Thyroid gland (tissue), 4 donors: ENCODE results near the gene MAGI1.

Experiments used
- POLR2A ChIP-seq, 2 donors: fragments of 450-650 bp; IDR thresholded peaks; one replicate each; pipeline ENCODE4 v1.6.1; 2017; ENCODE audit warnings: antibody characterized with exemption in 2 of 2, mild to moderate bottlenecking in 2 of 2, moderate library complexity in 1 of 2
- TF ChIP-seq, protein P1 (sequence below), 6 experiments: fragments of 200-600 bp in 3 of 6; fragments of 450-650 bp in 3 of 6; sonication (generic) in 3 of 6; IDR thresholded peaks; one replicate each; pipeline ENCODE4 v1.5.1; 2016 to 2019; ENCODE audit warnings: antibody characterized with exemption in 6 of 6, mild to moderate bottlenecking in 2 of 6, inconsistent platforms in 1 of 6, moderate library complexity in 1 of 6

- TF ChIP-seq, protein P1, sequence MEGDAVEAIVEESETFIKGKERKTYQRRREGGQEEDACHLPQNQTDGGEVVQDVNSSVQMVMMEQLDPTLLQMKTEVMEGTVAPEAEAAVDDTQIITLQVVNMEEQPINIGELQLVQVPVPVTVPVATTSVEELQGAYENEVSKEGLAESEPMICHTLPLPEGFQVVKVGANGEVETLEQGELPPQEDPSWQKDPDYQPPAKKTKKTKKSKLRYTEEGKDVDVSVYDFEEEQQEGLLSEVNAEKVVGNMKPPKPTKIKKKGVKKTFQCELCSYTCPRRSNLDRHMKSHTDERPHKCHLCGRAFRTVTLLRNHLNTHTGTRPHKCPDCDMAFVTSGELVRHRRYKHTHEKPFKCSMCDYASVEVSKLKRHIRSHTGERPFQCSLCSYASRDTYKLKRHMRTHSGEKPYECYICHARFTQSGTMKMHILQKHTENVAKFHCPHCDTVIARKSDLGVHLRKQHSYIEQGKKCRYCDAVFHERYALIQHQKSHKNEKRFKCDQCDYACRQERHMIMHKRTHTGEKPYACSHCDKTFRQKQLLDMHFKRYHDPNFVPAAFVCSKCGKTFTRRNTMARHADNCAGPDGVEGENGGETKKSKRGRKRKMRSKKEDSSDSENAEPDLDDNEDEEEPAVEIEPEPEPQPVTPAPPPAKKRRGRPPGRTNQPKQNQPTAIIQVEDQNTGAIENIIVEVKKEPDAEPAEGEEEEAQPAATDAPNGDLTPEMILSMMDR (IDR thresholded peaks at IDR 0.05) = no peak
- no peak for TF ChIP-seq POLR2A (IDR thresholded peaks at IDR 0.05)
These were observed 271.2 kb downstream of the MAGI1 start for GRCh38 chr3:65767551-65767950.
